ENCODE results near the gene GAB1.

The GAB1 gene

DNA sequence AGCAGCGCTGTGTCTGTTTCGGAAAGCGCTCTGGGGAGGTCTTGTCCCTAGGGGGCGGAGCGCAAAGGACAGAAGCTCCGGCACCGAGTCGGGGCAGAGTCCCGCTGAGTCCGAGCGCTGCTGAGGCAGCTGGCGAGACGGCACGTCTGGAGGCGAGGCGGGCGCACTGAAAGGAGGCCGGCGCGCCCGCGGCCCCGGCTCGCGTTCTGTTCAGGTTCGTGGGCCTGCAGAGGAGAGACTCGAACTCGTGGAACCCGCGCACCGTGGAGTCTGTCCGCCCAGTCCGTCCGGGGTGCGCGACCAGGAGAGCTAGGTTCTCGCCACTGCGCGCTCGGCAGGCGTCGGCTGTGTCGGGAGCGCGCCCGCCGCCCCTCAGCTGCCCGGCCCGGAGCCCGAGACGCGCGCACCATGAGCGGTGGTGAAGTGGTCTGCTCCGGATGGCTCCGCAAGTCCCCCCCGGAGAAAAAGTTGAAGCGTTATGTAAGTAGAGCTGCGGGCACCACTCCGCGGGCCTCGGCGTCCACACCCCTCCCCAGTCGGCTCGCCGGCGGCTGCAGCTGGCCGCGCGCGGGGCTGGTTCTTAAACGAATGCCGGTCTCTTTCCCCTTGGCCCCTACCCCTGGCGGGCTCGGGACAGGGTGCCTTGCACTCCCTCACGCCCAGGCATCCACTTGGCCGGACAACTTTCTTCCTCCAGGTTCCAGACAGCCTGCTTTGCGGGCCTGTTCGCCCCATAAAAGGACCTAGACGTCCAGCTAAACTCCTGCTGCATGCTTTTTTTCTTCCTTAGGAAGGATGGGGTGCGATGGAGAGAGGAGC, at the start of gene GAB1:
TSS of gene GAB1 (plus strand) at position 96 of the 819 bp plus-strand sequence. CDS start at position 409, 313 bp downstream.
- DNase-seq (ENCODE audit: low spot score), result peak; percentile 88

GRCh38 chr4:143287572-143287923, 49.1 kb upstream of the GAB1 start:
- no peak for DNase-seq (ENCODE audit: low spot score)

GRCh38 chr4:143288171-143288570, 48.5 kb upstream of the GAB1 start:
- DNase-seq (ENCODE audit: low spot score), result no peak

DNA sequence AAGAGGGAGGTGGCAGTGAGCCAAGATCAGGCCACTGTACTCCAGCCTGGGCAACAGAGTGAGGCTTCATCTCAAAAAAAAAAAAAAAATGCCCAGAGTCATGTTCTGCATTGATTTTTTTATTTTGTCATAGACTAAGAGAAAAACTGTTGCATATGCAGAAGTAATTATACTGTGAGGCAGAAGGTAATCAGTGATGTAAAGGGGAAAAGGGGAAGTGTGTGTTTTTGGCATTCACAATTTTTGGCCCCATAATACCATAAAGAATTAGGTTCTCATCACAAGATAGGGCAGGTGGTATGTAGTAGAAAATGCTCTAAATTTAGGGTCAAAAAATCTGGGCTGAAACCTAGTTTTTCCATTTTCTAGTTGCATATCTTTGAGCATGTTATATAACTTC, 47.3 kb upstream of the GAB1 start:
- DNase-seq (ENCODE audit: low spot score), result no peak

DNA sequence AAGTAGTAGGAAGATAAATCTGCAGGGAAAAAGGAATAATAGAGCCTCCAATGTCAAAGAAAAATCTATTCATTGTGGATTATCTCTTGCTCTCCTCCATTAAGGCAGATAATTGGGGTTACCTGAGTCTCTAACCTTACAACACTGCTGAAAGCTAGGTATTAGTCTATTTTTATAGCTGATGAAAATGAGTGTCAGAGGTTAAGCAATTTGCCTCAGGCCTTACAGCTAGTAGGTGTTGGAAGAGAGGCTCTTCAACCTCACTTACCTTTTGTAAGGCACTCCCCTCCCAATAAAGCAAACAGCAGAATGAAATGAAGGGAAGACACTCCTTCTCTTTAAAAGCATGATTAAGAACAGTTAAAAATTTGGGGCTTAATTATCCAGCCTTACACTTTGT, 45.4 kb upstream of the GAB1 start:
- DNase-seq (ENCODE audit: low spot score), result no peak

DNA sequence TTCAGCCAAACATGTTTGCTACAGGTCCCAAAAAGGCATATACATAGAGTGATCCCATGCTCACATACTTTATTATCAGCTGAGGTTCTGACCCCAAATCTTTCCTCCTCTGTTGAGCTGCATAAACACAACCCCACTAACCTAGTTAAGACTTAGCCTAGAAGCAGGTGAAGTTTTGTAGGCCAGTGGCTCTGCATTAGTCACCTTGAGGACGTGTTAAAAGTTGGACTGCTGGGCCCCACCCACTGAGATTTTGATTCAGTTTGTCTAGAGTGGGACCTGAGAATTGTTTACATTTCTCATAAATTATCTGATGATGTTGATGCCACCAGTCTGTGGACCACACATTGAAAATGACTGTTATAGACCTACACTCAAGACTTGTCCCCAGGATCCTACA, 43.8 kb upstream of the GAB1 start:
- DNase-seq (ENCODE audit: low spot score), result no peak

DNA sequence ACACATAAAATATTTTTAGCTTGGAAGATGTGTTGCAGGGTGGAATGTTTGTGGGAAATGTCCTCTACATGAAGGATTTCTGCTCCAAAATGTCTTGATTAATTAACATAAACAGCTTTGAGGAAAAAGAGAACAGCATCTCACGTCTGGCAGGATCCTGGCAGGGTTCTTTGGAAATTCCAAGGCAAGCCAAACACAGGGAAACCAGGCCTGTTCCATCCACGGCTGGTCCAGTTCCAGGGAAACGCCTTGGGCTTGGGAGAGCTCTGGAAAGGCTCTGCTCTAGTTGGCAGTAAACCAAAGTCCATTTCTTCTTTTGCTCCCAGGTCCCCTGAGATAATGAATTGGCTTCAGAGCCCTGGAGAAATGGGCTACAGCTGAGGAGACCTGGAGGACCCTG, 42.4 kb upstream of the GAB1 start:
- no peak for DNase-seq (ENCODE audit: low spot score)

- DNase-seq (ENCODE audit: low spot score), result no peak
Measured at GRCh38 chr4:143294710-143295275, 41.9 kb upstream of the GAB1 start.

DNA sequence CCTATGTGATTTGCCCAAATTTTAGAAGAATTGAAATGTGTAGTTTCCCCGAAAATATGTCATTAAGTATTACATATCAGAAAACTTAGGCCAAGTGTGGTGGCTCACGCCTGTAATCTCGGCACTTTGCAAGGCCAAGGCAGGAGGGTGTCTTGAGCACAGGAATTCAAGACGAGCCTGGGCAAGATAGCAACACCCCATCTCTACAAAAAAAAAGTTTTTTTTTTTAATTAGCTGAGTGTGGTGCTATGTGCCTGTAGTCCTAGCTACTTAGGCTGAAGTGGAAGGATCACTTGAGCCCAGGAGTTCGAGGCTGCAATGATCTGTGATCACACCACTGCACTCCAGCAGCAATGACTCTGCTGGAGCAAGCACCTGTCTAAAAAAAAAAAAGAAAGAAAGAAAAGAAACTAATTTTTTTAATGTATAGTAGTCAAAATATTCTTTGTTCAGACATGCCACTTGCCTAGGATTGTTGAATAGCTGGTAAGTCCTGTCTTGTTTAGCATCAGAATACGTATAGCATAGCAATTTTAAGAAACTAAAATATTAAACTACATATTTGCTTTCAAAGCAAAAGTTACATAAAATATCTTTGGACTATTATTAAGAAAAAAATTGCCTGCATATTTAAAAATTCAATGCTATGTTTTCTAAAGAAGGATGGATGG, 40.1 kb upstream of the GAB1 start:
- no peak for DNase-seq (ENCODE audit: low spot score)

DNA sequence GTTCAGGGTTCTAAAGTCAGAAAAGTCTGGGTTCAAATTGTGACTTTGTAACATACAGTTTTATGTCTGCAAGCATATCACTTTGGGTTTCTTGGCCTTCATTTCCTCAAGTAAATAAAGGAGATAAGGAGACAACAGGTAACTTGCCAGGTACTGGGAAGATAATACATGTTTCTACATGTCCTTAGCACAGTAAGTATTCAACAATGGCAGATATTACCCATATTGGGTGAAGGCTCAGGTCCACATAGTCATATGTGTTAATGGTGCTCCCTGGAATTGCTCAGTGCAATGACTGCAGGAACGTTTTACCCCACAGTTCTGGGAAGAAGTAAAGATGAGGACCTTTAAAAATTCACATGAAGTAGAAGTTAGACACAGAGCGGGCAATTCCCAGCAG, 35.8 kb upstream of the GAB1 start:
- DNase-seq (ENCODE audit: low spot score), result no peak

DNA sequence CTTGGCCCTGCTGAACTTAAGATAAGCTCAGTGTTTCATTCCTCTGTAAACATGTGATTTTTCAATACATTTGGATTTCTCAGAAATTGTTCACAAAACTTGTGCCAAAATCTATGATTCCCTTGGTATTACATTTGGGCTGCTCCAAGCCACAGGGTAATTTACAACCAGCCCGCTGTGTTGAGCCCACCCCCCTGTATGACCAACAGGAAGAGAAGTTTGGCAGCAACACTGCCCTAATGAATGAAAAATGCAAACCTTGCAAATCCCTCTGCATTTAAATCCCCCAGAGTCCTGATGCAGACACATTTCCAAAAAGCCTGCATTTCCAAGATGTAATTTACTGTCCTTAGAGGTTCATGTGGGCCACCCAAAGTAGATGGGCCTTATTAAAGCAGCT, 34.1 kb upstream of the GAB1 start:
- no peak for DNase-seq (ENCODE audit: low spot score)

DNA sequence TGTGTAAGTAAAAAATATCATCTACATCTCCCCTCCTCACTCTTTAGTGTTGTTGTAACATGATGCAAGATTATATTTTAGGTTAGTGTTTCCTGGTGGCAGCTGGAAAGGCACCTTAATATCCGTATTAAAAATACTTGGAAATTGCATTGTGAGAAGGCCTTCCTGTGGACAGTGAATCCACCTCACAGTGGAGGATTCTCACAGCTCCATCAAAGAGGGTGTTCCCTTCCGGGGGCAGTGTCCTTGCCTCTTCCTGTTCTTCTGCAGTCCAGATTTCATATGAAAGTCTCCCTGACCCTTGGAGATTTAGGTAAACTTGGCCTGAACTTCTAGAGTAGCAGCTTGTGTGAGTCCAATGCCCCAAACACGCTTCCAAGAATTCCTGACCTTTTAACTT, 29.9 kb upstream of the GAB1 start:
- no peak for DNase-seq (ENCODE audit: low spot score)

GRCh38 chr4:143307531-143307930, 29.1 kb upstream of the GAB1 start:
- DNase-seq (ENCODE audit: low spot score), result no peak

- no peak for DNase-seq (ENCODE audit: low spot score)
Measured at GRCh38 chr4:143308377-143308776, 28.3 kb upstream of the GAB1 start.

- no peak for DNase-seq (ENCODE audit: low spot score)
Measured at GRCh38 chr4:143311924-143312323, 24.8 kb upstream of the GAB1 start.

- DNase-seq (ENCODE audit: low spot score), result no peak
Measured at GRCh38 chr4:143313521-143313920, 23.2 kb upstream of the GAB1 start.

DNA sequence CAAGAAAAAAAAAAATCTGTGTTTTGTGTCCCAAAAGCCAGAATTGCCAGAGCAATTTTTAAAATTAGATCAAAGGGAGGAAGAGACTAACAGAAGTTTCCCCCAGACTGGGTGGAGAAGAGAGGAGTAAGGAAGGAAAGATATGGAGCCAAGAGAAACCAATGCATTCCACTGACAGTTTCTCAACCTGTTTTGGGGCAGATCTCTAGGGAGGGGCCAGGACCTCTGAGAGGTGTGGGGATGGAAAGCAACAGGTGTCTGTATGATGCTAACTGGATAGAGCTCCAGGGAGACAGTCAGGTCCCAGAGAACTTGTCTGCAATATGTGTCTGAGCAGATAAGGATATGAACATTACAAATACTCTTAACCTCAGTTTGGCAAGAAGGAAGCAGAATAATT, 22.7 kb upstream of the GAB1 start:
- no peak for DNase-seq (ENCODE audit: low spot score)

DNA sequence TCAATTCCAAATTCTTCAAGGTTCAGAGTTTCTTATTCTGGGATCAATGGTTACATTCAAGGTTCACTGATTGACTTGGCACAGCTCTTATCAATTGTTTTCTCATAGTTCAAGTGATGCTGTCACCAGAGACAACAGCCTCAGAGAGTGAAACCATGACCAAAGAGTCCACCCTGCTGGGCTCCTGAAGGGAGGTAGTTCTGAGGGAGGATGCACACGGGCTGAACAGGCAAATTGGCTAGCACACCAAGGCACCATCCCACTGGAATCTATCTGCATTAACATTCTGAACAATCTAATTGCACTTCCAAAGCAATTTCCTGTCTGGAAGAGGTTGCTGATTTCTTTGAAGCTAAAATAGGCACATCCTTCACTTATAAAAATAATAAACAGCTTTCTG, 16.6 kb upstream of the GAB1 start:
- no peak for DNase-seq (ENCODE audit: low spot score)

DNA sequence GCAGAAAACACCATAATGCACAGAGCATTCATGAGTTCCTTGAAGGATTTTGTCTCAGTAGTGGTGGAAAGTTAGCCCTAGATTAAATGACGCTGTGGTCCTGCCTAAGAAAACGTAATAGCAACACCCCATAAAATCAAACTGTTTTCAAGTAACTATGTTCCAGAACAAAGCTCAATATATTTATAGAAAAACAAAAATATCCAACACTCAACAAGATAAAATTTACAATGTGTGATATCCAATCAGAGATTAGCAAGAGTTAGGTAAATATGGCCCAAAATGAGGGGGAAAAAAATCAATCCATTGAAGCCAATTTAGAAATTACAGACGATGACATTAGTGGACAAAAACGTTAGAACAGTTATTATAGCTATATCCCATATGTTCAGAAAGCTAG, 9.9 kb upstream of the GAB1 start:
- DNase-seq (ENCODE audit: low spot score), result no peak

DNA sequence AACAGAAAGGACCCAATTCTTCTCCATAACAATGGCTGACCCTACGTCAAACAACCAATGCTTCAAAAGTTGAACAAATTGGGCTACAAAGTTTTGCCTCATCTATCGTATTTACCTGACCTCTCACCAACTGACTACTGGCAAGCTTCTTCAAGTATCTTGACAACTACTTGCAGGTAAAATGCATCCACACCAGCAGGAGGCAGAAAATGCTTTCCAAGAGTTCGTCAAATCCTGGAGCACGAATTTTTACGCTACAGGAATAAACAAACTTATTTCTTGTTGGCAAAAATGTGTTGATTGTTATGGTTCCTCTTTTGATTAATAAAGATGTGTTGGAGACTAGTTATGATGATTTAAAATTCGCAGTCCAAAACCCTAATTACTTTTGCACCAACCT, 6.7 kb upstream of the GAB1 start:
- no peak for DNase-seq (ENCODE audit: low spot score)

GRCh38 chr4:143335979-143336780, 496 bp upstream of the GAB1 start:
- peak; percentile 94 for DNase-seq (ENCODE audit: low spot score)

DNA sequence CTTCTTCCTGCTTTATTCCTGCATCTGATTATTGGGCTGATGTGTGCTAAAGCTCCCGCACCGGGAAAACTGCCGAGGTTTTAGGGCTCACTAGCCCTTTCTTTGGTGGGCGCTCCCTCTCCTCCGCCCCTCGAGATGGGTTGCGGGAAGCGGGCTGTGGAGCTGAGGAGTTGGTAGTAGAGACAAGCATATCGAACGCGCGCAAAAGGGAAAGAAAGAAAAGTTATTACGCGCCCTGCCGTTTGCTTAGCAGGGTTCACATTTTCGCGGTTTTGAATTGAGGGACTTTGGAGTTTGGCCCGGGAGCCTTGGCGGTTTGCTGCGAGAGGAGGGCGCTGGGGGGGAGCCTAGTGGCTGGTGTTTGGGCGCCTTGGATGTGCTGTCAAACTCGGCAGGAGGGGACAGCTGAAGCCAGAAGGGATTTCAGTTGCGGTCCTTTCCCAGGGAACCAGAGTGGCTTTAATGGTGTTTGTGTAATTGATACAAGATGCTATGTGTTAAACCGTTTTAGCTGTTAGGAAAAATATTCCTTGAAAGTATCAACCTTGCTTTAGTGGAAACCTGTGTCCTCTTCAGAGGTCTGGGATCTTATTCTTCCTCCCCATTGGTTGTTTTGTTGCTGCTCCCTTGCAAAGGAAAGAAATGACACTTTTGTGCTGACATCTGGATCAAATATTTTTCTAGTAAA, 1.1 kb downstream of the GAB1 start:
- DNase-seq (ENCODE audit: low spot score), result peak; percentile 58
